Caki2 (cell line): Measurements from ENCODE around the gene TERT. TPM values are rescaled to one million over a fixed set of nuclear protein-coding genes. Genes with fewer than 3 reads are reported as not detected.

Experiments
- DNase-seq: peaks from one replicate; pipeline ENCODE4 v3.0.0-alpha.2; 2015; ENCODE audit warnings: low read depth
- in situ Hi-C: cut with HindIII; loops from 2 replicates; pipeline ENCODE4 v1.10.0; 2016; ENCODE audit warnings: low sequenced_read_pairs, low pct_unique_long_range_greater_than_20kb, mixed read lengths
- total RNA-seq: library from RNA; depleted of rRNA; stranded (reverse); fragments of >200 nt; shearing (Covaris generic); gene quantifications from 2 replicates; pipeline ENCODE4 v1.2.3, GENCODE V29; 2014; ENCODE audit warnings: low replicate concordance

The TERT gene
- total RNA-seq, 1 experiment from 2014 or later: 0.03 TPM

GRCh38 chr5:1219098-1219767, 75.6 kb downstream of the TERT start:
- in situ Hi-C loops: no loop called here
- DNase-seq: no peak

- in situ Hi-C loops: no loop called here
- no peak for DNase-seq
Measured at GRCh38 chr5:1218351-1219080, 76.4 kb downstream of the TERT start.

GRCh38 chr5:1217596-1218206, 77.2 kb downstream of the TERT start:
- no peak for DNase-seq
- in situ Hi-C loops: no loop called here

GRCh38 chr5:1216918-1217295, 78.0 kb downstream of the TERT start:
- no peak for DNase-seq
- in situ Hi-C loops: no loop called here

- DNase-seq: no peak
- in situ Hi-C loops: no loop called here
Measured at GRCh38 chr5:1216211-1216917, 78.5 kb downstream of the TERT start.

- no peak for DNase-seq
- in situ Hi-C loops: no loop called here
Measured at GRCh38 chr5:1215320-1216096, 79.4 kb downstream of the TERT start.

GRCh38 chr5:1214936-1215220, 80.0 kb downstream of the TERT start:
- DNase-seq: no peak
- in situ Hi-C loops: no loop called here

- DNase-seq: no peak
- in situ Hi-C loops: no loop called here
Measured at GRCh38 chr5:1214163-1214935, 80.5 kb downstream of the TERT start.

- in situ Hi-C loops: no loop called here
- DNase-seq: no peak
Measured at GRCh38 chr5:1213508-1214162, 81.2 kb downstream of the TERT start.

GRCh38 chr5:1212881-1213280, 82.0 kb downstream of the TERT start:
- DNase-seq: no peak
- in situ Hi-C loops: no loop called here

GRCh38 chr5:1212271-1212670, 82.6 kb downstream of the TERT start:
- in situ Hi-C loops: no loop called here
- DNase-seq: no peak

- in situ Hi-C loops: no loop called here
- DNase-seq: no peak
Measured at GRCh38 chr5:1211701-1212100, 83.2 kb downstream of the TERT start.

- in situ Hi-C loops: no loop called here
Measured at GRCh38 chr5:1210832-1211251, 84.0 kb downstream of the TERT start.

GRCh38 chr5:1209896-1210776, 84.7 kb downstream of the TERT start:
- in situ Hi-C loops: no loop called here
- DNase-seq: no peak

More at GRCh38 chr5:1210832-1211251, 84.0 kb downstream of the TERT start:
- no peak for DNase-seq

GRCh38 chr5:1209489-1209852, 85.4 kb downstream of the TERT start:
- DNase-seq: no peak
- in situ Hi-C loops: no loop called here

- in situ Hi-C loops: no loop called here
- peak; percentile 32 for DNase-seq
Measured at GRCh38 chr5:1208743-1209488, 86.0 kb downstream of the TERT start.
